ENCODE measurements around the gene SHROOM3.
"Not testable (repeated sequence)": the region's sequence is repeated elsewhere in the genome, so short reads cannot be mapped to it uniquely, and the experiment has no call there.

The SHROOM3 gene

GRCh38 chr4:76596713-76597112, 161.7 kb downstream of the SHROOM3 start:
- DNase-seq, result no peak

- no peak for DNase-seq
Measured at GRCh38 chr4:76597423-76597979, 162.5 kb downstream of the SHROOM3 start.

- DNase-seq, result no peak
Measured at GRCh38 chr4:76600447-76600846, 165.4 kb downstream of the SHROOM3 start.

GRCh38 chr4:76601791-76602190, 166.8 kb downstream of the SHROOM3 start:
- no peak for DNase-seq

GRCh38 chr4:76605099-76605563, 170.1 kb downstream of the SHROOM3 start:
- no peak for DNase-seq

- no peak for DNase-seq
Measured at GRCh38 chr4:76606645-76607265, 171.7 kb downstream of the SHROOM3 start.

- no peak for DNase-seq
Measured at GRCh38 chr4:76607266-76607799, 172.3 kb downstream of the SHROOM3 start.

GRCh38 chr4:76607846-76608245, 172.8 kb downstream of the SHROOM3 start:
- no peak for DNase-seq

- not testable (repeated sequence) for DNase-seq
Measured at GRCh38 chr4:76608549-76608948, 173.5 kb downstream of the SHROOM3 start.

GRCh38 chr4:76610751-76611547, 175.9 kb downstream of the SHROOM3 start:
- no peak for DNase-seq

- DNase-seq, result no peak
Measured at GRCh38 chr4:76611616-76612207, 176.7 kb downstream of the SHROOM3 start.

- DNase-seq, result no peak
Measured at GRCh38 chr4:76614589-76614988, 179.6 kb downstream of the SHROOM3 start.

- DNase-seq, result no peak
Measured at GRCh38 chr4:76615999-76616398, 181.0 kb downstream of the SHROOM3 start.

GRCh38 chr4:76616526-76616925, 181.5 kb downstream of the SHROOM3 start:
- DNase-seq, result no peak

GRCh38 chr4:76620723-76621468, 185.9 kb downstream of the SHROOM3 start:
- DNase-seq, result no peak

- no peak for DNase-seq
Measured at GRCh38 chr4:76622126-76622525, 187.1 kb downstream of the SHROOM3 start.

- DNase-seq, result no peak
Measured at GRCh38 chr4:76622717-76623116, 187.7 kb downstream of the SHROOM3 start.

- DNase-seq, result no peak
Measured at GRCh38 chr4:76623217-76624045, 188.4 kb downstream of the SHROOM3 start.

- no peak for DNase-seq
Measured at GRCh38 chr4:76624241-76624681, 189.2 kb downstream of the SHROOM3 start.

- DNase-seq, result no peak
Measured at GRCh38 chr4:76624931-76625715, 190.1 kb downstream of the SHROOM3 start.
